Stimulated activated CD4-positive, alpha-beta T cell treated with anti-CD3 and anti-CD28 coated beads, TNF-alpha, amount 100 ng/mL, for 48 hours (primary cell): ENCODE measurements around the gene SMTN.

Experiments used
- DNase-seq, 3 donors: peaks; one replicate each; pipeline ENCODE4 v3.0.0-alpha.2; 2020; ENCODE audit warnings: low read depth in 3 of 3

SMTN gene

GRCh38 chr22:31126869-31127175, 45.7 kb downstream of the SMTN start:
- no peak for DNase-seq

- DNase-seq = no peak
Measured at GRCh38 chr22:31127181-31127772, 46.2 kb downstream of the SMTN start.

GRCh38 chr22:31128156-31128555, 47.0 kb downstream of the SMTN start:
- DNase-seq = no peak

- DNase-seq = no peak
Measured at GRCh38 chr22:31130873-31131272, 49.8 kb downstream of the SMTN start.

- DNase-seq = no peak
Measured at GRCh38 chr22:31133911-31134310, 52.8 kb downstream of the SMTN start.

- DNase-seq = no peak
Measured at GRCh38 chr22:31134688-31135087, 53.6 kb downstream of the SMTN start.

- DNase-seq = no peak
Measured at GRCh38 chr22:31135706-31136105, 54.6 kb downstream of the SMTN start.

GRCh38 chr22:31136155-31136554, 55.0 kb downstream of the SMTN start:
- no peak for DNase-seq

GRCh38 chr22:31136711-31137110, 55.6 kb downstream of the SMTN start:
- no peak for DNase-seq

GRCh38 chr22:31137721-31138120, 56.6 kb downstream of the SMTN start:
- DNase-seq = no peak

- DNase-seq = no peak
Measured at GRCh38 chr22:31138126-31138525, 57.0 kb downstream of the SMTN start.

- no peak for DNase-seq
Measured at GRCh38 chr22:31139066-31139465, 57.9 kb downstream of the SMTN start.

- DNase-seq = no peak
Measured at GRCh38 chr22:31139866-31140716, 59.0 kb downstream of the SMTN start, which contains the start of gene PLA2G3. PLA2G3 (minus strand) TSS chr22:31140508; CDS start chr22:31140354, 154 bp downstream.

GRCh38 chr22:31140746-31141145, 59.6 kb downstream of the SMTN start:
- DNase-seq = no peak

GRCh38 chr22:31141551-31141950, 60.4 kb downstream of the SMTN start:
- no peak for DNase-seq

GRCh38 chr22:31142285-31142684, 61.2 kb downstream of the SMTN start:
- no peak for DNase-seq

- no peak for DNase-seq
Measured at GRCh38 chr22:31143038-31143437, 61.9 kb downstream of the SMTN start.

- no peak for DNase-seq
Measured at GRCh38 chr22:31143537-31143936, 62.4 kb downstream of the SMTN start.

GRCh38 chr22:31144223-31144622, 63.1 kb downstream of the SMTN start:
- no peak for DNase-seq

- DNase-seq = no peak
Measured at GRCh38 chr22:31148488-31148887, 67.4 kb downstream of the SMTN start.

- DNase-seq = no peak
Measured at GRCh38 chr22:31148953-31149627, 68.0 kb downstream of the SMTN start.

GRCh38 chr22:31150615-31151014, 69.5 kb downstream of the SMTN start:
- DNase-seq = no peak

- no peak for DNase-seq
Measured at GRCh38 chr22:31151872-31152271, 70.8 kb downstream of the SMTN start.
